ENCODE measurements around the gene GADL1.

GADL1 gene

DNA sequence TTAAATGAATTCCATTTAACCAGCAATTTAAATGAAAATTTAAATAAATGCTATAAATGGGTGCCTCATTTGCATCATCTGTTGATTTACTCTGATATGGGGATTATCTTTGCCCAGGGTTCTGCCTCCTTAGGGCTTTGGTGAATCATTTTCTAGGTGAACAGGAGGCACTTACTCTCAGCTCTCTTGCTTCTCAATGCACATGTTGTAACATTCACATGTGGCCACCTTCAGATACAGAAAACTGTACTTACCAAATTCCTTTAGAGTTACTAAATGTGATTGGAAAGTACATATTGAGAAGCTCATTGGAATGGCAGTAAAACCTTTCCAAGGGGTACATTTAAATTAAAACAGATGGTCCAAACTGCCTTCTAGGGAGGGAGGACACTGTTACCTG, 20.8 kb downstream of the GADL1 start:
- peak; percentile 8 for DNase-seq

DNA sequence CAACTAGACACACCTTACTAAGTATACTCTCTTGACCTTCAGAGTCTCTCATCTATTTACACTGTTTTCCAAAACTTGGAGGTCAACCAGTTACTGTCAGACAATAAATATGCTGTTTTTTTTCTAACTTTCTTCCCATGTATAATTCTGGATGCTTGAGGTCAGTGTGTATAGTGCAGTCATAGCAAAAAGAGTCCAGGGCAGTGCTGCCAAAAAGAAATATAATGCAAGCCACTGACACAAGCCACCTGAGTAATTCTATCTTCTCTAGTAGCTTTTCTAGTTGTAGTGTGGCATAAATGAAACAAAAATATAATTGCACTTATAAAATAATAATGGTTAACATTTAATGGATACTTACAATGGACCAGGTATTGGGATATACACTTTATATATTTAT, 21.6 kb downstream of the GADL1 start:
- no peak for DNase-seq

DNA sequence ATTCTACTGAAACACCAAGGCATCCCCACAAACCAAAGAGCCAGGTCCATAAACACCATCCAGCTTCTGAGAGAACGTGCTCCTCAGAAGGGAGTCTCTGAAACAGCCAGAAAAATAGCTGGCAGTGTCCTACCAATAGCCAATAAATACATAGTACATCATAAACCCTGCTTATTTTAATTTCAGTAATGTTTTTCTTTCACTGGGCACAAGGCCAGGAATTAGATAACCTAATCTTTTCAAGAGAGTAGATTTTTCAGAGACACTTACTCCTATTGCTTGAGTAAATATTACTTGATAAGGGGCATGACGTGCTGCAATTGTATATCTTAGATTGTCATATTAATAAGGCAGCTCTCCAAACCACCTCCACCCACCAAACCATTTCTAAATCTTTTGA, 22.7 kb downstream of the GADL1 start:
- DNase-seq = no peak

- peak; percentile 12 for DNase-seq
These were observed 29.6 kb downstream of the GADL1 start for GRCh38 chr3:30864836-30865235.

DNA sequence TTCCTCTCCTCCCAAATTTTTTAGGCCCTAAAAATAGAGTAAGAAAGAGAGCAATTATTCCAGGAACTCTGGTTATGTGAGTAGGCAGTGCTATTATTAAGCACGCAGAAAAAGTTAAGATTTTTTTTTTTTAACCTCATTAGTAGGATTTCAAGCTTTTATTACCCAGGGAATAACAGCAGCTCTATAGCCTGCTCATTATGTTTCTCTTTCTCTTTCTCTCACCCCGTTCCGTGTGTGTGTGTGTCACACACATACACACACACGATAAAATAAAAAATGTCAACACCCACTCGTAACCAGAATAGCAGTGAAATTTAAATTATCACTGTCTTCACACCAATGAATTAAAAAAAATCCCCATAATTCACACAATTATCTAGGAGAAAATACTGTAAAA, 30.3 kb downstream of the GADL1 start:
- no peak for DNase-seq

DNA sequence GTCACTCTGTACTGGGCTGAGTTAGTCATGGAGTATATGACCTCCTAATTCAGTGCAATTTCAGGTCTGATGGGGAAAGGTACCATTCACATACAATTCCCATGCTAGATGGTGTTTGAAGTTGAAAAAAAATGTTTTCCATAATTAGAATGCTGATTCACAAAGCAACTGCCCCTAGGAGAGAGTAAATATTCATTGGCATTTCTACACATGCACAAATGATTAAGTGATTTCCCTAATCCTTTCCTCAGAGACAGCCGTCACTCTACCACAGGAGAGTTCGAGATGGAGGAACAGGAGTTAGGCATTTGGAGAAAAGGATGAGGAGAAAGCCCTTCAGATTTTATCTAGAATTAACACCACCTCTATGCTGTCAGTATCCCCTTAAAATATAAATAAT, 32.5 kb downstream of the GADL1 start:
- DNase-seq = no peak

GRCh38 chr3:30858894-30859389, 35.5 kb downstream of the GADL1 start:
- DNase-seq = no peak

DNA sequence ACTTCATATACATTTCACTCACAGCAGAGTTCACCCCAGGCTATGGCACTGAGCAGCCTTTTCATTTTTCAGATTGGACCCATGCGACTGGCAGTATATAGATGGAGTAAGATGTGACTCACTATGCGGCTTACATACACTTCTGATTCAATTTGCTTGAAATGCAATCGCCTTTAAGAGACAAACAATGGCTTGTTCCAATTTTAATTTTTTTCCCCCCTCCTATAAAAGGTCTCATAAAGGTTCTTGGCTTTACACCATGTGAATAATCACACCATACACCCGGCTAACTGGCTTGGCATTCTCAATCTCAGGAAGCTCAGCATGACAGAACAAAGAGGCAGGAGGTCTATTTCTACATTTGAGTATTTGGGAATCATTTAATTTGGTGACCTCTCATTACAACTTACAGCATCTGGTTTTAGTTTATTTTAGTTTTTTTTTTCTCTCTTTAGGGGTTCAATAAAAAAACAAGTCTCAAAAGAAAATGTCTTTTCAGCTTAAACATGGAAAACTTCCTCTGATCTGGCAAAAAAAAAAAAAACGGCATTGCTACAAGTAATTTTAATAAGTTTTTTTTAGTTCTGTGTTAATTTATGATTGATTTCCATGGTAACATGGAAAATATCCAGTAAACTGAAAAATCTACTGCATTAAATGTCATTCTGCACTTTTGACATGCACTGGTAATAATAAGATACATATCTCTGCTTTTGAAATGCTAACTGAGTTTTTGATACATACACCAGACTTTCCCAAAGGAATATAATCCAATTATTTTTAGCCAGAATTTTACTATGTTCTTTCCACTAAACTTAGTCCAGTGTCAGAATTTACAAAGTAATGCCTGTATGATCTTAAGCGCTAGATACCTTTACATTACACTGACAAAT, 38.8 kb downstream of the GADL1 start:
- DNase-seq = peak; percentile 21

GRCh38 chr3:30852833-30853232, 41.6 kb downstream of the GADL1 start:
- DNase-seq = no peak

GRCh38 chr3:30848087-30848779, 46.2 kb downstream of the GADL1 start:
- no peak for DNase-seq

- DNase-seq = no peak
These were observed 46.9 kb downstream of the GADL1 start for GRCh38 chr3:30847592-30847991.

DNA sequence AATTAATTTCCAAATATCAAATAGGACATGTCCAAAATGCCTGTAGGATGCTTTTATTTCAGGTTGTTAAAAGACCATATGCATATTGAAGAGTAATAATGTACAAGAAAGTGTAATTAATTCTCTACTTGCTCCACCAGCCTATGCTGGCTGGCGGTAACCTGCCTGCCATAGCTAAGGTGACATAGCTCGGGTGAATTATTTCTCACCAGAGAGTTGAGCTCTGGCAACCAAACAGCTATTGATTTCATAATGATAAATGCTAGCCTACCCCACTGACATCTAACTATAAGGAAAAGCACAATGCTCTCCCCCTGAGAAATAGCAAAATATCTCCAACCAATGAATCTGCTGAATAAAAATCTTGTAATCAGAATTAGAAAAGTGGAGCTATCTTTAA, 48.9 kb downstream of the GADL1 start:
- no peak for DNase-seq

- no peak for DNase-seq
These were observed 50.6 kb downstream of the GADL1 start for GRCh38 chr3:30843877-30844276.

DNA sequence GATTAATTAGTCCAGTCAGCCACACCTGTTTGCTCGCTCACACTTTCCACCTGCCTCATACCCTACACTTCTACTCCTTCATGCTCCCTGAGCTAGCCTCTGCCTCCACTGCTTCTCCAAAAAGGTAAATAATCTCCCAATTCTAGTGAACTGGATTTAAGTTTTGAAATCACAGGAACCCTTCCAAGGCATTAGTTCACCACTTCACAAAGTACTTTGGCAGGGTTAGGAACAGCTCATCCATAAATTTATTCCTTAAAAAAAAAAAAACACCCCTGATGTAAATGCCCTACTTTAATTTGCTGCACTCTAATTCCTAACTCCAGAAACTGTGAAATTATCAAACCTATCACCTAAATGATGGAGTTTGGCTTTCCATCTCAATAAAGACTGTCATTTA, 58.3 kb downstream of the GADL1 start:
- no peak for DNase-seq

GRCh38 chr3:30835667-30836066, 58.8 kb downstream of the GADL1 start:
- DNase-seq = no peak

GRCh38 chr3:30832961-30833575, 61.4 kb downstream of the GADL1 start:
- no peak for DNase-seq

DNA sequence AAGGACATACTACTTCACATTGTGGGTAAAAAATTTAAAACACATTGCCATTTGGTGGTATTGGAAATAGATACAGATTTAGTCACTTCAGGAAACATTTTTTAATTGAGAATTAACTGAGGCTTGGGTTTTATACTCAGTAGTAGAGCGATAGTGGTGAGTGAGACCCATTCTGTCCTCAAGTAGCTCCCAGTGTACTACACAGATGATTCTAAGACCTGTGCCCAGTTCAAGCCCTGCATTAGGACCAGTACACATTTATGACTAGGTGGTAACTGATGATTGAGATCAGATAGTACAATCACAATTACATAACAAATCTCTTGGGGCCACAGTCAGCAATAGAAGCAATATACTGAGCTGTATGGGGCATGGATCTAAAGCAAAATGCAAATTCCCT, 67.4 kb downstream of the GADL1 start:
- DNase-seq = no peak

DNA sequence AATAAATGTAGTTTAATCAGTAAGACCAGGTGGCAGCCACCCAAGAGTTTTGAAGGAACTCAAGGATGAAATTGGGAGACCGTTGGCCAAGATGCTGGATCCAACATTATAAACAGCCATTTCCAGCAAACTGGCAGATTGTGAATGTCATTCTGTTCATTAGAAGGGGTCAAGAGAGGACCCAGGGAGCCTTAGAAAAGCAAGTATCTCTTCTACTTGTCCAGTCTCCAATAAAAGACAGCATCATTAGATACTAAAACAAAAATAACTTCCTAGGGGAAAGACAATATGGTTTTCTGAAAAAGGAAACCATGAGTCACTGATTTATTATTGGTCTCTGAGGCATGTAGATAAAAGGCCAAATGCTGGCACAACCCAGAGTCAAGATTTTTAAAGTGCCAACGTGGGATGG, 67.9 kb downstream of the GADL1 start:
- peak; percentile 9 for DNase-seq

GRCh38 chr3:30819067-30819798, 75.2 kb downstream of the GADL1 start:
- DNase-seq = no peak

GRCh38 chr3:30813734-30814133, 80.7 kb downstream of the GADL1 start:
- no peak for DNase-seq

DNA sequence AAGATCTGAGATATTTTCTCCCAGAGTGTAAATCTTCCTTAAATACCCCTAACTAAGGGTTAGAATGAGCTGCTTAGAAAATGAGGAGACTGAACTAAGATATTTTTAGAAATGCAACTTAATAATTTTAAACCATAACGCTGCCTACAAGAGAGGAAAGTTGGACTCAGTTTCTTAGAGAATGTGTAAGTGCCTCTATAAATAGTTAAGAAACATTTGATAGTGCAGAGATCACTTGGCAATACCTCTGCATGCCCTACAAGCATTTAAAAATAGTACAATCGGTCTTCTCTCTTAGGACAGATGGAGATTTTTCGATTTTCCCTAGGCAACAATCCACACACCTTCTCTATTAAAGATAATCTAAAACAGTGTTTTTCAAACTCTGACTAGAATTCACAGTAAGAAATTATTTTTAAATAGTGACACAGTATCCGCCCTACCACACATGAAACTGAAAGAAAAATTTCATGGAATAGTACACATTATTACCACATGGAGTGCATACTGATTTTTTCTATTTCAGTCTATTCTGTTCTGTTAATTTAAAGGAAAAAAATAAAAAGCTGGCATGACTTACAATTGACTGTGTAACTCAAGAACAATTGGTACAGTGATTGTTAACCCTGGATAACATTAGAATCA, 83.2 kb downstream of the GADL1 start:
- DNase-seq = no peak

- no peak for DNase-seq
These were observed 83.8 kb downstream of the GADL1 start for GRCh38 chr3:30810625-30811024.

DNA sequence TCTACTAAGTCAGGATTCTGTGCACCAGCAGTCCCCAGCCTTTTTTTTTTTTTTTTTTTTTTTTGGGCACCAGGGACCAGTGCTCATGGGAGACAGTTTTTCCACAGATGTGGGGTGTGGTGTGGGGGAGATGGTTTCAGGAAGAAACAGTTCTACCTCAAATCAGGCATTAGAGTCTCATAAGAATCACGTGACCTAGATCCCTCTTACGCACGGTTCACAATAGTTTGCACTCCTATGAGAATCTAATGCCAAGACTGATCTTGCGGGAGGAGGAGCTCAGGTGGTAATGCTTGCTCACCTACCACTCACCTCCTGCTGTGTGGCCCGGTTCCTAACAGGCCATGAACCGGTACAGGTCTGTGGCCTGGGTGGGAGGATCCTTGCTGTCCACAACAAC, 88.8 kb downstream of the GADL1 start:
- DNase-seq = no peak

Measured in fibroblast of skin of right biceps (primary cell).